Fibroblast of pulmonary artery (primary cell): ENCODE results near the gene DNMT1.

Source experiments
- DNase-seq: peaks from one replicate; pipeline ENCODE4 v3.0.0-alpha.2; 2010; ENCODE audit warnings: low read depth
- H3K4me3 ChIP-seq: replicated peaks from 2 replicates; pipeline ENCODE4 v1.5.1; 2011; ENCODE audit warnings: low read depth, mild to moderate bottlenecking, control low read depth, low read length, moderate library complexity
- TF ChIP-seq, protein P1 (sequence below): IDR thresholded peaks from 2 replicates; pipeline ENCODE4 v1.5.1; 2011; ENCODE audit warnings: mild to moderate bottlenecking, control low read depth, low read length, inconsistent platforms; ENCODE audit errors: missing control alignments

The DNMT1 gene

GRCh38 chr19:10110076-10110971 lies 84.4 kb downstream of the DNMT1 start:
- no peak overlapping the region for H3K4me3 ChIP-seq
- DNase-seq = no peak
- TF ChIP-seq, protein P1, sequence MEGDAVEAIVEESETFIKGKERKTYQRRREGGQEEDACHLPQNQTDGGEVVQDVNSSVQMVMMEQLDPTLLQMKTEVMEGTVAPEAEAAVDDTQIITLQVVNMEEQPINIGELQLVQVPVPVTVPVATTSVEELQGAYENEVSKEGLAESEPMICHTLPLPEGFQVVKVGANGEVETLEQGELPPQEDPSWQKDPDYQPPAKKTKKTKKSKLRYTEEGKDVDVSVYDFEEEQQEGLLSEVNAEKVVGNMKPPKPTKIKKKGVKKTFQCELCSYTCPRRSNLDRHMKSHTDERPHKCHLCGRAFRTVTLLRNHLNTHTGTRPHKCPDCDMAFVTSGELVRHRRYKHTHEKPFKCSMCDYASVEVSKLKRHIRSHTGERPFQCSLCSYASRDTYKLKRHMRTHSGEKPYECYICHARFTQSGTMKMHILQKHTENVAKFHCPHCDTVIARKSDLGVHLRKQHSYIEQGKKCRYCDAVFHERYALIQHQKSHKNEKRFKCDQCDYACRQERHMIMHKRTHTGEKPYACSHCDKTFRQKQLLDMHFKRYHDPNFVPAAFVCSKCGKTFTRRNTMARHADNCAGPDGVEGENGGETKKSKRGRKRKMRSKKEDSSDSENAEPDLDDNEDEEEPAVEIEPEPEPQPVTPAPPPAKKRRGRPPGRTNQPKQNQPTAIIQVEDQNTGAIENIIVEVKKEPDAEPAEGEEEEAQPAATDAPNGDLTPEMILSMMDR = no peak

DNA sequence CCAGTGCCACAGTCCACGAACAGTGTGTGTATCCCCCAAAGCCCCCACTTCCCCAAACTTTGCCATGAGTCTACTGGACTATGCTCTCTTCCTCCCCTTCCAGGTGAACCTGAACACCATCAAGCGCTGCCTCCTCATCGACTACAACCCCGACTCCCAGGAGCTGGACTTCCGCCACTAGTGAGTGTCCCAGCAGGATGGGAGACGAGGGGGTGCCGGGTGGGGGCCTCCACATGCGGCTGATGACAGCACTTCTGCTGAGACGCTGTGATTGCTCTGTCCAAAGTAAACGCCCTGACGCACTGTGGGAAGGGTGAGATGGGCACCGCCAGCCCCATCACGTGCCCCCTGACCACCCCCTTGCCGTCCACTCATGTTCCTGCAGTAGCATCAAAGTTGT lies 85.2 kb downstream of the DNMT1 start:
- no peak for DNase-seq
- TF ChIP-seq, protein P1 = no peak
- no peak overlapping the region for H3K4me3 ChIP-seq

DNA sequence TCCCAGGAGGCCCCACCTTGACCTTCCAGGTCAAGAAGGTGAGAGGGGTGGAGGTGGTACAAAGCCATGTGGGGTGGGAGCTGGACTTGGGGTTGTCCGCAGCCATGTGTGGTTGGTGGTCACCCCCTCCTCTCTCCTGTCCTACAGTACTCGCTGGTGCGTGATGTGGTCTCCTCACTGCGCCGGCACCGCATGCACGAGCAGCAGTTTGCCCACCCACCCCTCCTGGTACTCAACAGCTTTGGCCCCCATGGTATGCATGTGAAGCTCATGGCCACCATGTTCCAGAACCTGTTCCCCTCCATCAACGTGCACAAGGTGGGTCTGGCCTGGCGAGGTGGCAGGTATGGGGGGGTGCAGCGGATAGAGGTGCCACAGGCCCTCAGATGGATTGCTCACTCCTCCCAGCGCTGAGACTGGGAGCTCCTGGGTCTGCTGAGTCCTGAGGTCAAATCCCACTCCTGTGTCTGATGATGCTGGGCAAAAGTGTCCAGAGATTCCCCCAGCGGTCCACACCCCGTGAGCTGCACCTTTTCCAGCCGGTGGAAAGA lies 86.9 kb downstream of the DNMT1 start:
- no peak for DNase-seq
- H3K4me3 ChIP-seq = no peak overlapping the region
- TF ChIP-seq, protein P1 = no peak

DNA sequence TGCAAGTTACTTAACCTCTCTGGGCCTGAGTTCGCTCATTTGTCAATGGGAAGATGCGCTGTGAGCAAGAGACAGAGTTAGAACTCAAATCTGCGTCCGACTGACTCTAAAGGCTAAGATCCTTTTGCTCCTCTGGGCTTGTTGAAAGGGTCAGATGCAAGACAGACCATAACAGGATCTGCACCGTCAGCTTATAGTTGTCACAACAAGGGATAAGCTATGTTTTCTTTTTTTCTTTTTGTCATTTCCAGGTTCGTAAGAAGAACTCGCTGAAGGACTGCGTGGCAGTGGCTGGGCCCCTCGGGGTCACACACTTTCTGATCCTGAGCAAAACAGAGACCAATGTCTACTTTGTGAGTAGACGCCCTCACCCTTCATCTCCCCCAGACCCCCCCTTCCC lies 87.5 kb downstream of the DNMT1 start:
- TF ChIP-seq, protein P1 = no peak
- peak overlapping the region; percentile 88 for H3K4me3 ChIP-seq
- no peak for DNase-seq

DNA sequence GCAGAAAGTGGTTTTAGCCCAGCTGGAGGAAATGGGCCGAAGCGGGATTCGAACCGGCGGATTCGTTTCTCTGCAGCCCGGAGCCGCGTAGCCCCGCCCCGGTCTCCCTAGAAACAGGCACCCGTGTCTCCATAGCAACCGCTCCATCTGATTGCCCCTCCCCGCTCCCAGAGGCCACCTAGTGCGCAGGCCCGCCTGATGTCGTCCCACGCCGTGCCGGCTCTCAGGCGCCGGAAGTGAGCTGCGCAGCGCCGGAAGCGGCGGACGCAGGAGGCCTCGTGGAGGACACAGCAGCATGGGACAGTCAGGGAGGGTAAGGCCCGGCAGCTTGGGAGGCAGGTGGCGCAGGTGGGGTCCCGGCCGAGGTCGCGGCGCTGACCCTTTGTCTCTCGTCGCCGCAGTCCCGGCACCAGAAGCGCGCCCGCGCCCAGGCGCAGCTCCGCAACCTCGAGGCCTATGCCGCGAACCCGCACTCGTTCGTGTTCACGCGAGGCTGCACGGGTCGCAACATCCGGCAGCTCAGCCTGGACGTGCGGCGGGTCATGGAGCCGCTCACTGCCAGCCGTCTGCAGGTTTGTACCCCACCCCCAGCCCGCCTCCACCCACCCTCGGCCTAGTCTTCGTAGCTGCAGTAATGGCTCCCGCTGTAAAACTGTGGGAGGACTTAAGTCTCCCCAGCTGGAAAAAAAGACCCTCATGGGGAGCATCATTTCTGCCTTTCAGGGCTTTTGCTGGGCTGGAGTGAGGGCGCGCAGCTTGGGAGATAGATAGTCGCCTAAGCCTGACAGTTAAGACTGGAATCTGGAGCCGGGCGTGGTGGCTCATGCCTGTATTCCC lies 88.4 kb downstream of the DNMT1 start, which contains the start of gene PPAN:
PPAN (plus strand) TSS at position 263 of the 837 bp plus-strand sequence; CDS start at position 296, 33 bp downstream.
- TF ChIP-seq, protein P1 = no peak
- peak; percentile 99 for DNase-seq
- peak within 1 kb of the TSS; percentile 88 for H3K4me3 ChIP-seq

DNA sequence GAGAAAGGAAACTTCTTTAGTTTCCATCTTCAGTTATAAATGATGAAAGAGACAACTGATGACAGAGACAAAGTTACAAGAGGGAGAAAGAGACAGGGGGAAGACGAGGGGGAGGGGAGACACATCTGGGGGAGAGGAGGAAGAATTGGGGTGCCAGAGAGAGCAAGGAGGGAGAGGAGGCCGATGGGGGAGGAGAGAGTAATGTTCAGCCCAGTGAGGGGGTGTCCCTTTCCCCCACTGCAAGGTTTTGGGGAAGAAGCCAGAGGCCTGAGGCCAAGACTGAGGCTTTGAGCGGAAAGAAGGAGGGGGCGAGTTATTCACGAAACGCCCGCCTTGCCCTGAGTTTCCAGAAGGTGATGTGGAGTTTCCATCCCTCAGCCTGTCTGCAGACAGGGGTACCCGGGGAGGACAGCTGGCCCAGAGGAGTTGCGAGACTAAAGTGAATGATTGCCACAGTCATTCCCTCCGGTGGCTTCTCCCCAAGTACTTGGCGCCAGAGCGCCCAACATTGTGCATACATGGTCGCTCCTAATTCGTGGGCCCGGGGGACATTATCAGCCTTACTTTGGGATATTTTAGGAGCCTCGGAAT lies 89.1 kb downstream of the DNMT1 start:
- peak overlapping the region; percentile 17 for H3K4me3 ChIP-seq
- DNase-seq = no peak
- TF ChIP-seq, protein P1 = no peak
